HG03378 (cell line): ENCODE results near the gene DPYD.
"Not testable (repeated sequence)": the region's sequence is repeated elsewhere in the genome, so short reads cannot be mapped to it uniquely, and the experiment has no call there.

Source experiments
- ATAC-seq: cut with Tn5 transposase; IDR thresholded peaks from one replicate; pipeline ENCODE4 v1.9.1; 2021; ENCODE audit warnings: mild to moderate bottlenecking, moderate library complexity; ENCODE audit not compliant: unreplicated experiment

Gene DPYD

DNA sequence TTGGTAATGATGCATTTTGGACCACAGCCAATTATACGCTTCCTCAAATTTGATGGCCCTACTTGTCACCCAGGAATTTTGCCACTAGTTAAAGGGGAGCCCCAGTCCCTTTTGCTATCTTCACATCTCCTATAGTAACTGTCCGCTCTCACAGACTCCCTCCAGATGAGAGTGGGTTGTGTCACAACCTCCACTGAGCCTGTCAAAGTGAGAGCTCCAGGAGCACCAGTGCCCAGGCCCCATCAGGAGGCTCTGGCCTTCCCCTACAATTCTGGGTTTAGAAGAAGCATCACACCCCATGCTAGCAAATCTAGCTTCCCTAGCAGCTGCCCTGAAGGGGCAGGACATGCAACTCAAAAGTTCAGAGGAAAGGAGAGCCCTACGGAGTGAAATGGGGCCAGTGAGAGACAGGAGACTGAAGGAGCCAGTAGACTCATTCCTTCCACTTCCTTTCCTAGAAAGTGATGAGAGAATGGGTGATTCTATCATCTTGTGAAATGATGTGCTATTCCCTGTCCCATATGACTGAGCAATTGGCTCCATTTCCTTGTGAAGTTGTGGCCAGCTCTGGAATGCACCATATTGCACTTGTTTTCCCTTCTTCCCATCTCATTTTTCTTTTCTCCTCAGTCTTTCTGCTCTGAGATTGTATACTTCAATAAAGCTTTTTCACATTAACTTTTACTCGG, 541.3 kb downstream of the DPYD start:
- ATAC-seq, result no peak

GRCh38 chr1:97378596-97378995, 542.2 kb downstream of the DPYD start:
- ATAC-seq, result no peak

DNA sequence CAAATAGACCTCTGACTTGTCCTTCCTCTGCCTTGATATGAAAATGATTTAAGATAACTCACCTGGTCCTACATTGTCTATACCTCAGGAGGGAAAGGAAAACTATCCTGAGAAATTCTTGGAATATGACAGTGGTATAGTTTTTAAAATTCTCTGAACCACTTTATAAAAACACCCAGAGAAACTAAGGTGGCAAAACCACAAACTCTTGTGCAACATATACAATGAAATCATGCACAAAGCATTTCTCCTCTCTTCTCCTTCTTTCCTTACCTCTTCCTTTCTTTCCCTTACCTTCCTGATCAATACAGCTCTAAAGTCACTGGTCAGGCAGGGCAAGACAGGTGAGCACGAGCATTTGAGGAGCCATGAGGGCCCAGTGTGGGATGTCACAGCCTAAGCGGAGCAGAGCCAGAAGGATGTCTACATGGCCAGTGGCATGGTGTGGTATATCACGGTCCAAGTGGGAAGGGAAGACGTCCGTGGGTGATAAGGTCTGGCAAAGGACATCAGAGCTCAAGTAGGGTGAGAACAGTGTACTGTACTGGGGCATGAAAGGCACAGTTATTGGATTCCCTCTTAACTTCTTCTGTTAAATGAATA, 543.3 kb downstream of the DPYD start:
- ATAC-seq, result no peak

GRCh38 chr1:97373000-97373399, 547.8 kb downstream of the DPYD start:
- ATAC-seq, result no peak

- ATAC-seq, result no peak
Measured at GRCh38 chr1:97372531-97372930, 548.3 kb downstream of the DPYD start.

- no peak for ATAC-seq
Measured at GRCh38 chr1:97368296-97368695, 552.5 kb downstream of the DPYD start.

DNA sequence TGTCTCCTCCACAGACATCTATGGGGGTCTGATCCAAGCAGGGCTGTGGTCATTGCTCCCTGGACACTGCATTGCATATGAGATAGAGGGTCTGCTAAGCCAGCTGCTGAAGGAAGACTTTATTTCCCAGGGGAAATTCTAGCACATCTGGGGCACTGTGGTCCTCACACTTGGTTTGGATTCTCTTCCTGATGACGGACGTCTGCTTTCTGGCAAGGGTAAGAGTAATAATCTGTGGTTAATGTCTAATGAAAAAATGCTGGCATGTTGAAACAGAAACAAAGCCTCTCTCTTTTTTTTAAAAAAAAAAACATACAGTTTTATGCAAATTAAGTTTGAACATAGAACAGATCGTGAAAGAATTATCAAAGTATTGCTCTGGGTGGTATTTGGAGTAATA, 553.9 kb downstream of the DPYD start:
- no peak for ATAC-seq

GRCh38 chr1:97365026-97365425, 555.8 kb downstream of the DPYD start:
- no peak for ATAC-seq

GRCh38 chr1:97364086-97364485, 556.7 kb downstream of the DPYD start:
- no peak for ATAC-seq

DNA sequence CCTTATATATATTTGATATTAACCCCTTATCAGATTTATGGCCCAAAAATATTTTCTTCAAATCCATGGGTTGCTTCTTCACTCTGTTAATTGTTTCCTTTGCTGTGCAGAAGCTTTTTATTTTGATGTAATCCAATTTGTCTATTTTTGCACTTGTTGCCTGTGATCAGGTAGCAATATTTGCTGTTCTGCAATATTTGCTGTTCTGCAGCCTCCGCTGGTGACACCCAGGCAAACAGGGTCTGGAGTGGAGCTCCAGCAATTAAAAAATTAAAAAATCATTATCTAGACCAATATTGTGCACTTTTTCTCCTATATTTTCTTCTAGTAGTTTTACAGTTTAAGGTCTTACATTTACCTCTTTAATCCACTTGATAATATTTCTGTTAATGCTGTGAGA, 564.5 kb downstream of the DPYD start:
- ATAC-seq, result no peak

- ATAC-seq, result no peak
Measured at GRCh38 chr1:97352936-97353382, 567.9 kb downstream of the DPYD start.

DNA sequence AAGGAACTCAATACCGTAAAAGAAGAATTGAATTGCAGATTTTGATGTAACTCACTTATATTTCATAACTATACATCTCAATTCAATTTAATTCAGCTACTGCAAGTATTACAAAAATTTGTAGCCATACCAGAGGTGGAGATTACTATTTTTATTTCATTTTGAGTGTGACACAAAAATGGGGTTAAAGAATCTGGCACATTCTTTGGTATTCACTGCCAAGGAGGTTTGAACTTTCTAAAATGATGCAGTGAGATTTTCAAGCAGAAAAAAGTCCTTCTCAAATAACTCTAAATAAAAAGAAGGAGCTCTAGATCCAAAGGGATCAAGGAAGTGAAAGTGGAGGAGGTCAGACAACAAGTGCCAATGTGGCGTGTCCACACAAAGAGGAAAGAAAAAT, 569.0 kb downstream of the DPYD start:
- no peak for ATAC-seq

DNA sequence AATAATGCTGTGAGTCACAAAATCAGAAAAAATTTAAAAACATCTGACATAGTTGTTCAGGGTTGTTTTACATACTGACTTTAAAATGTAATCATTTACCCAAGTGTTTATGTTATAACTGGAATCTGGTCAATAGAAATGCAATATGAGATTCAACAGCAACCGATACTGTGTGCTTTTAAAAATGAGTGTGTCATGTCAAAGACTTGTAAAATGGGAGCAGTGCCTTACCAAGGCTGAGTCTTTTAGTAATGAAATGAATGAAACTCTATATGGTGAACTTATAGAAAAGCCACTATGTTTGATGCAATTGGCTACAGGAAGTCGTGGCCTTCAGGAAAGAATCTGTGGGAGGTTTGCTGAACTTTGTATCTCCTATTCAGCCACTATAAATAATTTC, 570.2 kb downstream of the DPYD start:
- ATAC-seq, result no peak

DNA sequence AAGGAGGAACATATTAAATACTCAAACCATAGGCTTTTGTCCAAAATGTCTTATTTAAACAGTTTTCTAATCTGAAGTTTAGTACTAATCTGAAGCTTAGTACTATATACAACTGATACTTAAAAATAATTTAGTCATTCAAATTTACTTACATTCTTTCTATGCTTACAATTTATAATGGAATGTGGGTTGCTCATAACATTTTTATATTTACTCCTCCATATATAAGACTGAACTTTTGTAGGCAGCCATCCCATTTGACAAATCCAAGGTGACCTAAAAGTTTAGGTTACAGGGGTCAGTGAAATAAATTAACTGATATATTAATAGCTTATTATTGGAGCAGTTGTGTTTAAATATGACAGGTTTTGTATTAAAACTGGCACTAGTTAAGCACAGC, 570.6 kb downstream of the DPYD start:
- no peak for ATAC-seq

DNA sequence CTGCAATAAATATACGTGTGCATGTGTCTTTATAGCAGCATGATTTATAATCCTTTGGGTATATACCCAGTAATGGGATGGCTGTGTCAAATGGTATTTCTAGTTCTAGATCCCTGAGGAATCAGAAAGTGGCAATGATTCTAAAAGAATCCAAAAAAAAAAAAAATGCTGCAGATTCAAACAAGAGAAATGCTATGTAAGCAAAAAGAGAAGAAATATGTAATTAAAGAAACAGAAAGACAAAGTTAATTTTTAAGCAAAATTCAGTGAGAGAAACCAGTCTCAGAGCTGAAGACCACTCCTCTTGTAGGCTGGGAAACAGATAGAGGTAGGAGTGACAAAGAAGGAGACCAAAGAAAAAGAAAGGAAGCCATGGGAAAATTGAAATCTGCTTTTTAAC, 571.0 kb downstream of the DPYD start:
- not testable (repeated sequence) for ATAC-seq

DNA sequence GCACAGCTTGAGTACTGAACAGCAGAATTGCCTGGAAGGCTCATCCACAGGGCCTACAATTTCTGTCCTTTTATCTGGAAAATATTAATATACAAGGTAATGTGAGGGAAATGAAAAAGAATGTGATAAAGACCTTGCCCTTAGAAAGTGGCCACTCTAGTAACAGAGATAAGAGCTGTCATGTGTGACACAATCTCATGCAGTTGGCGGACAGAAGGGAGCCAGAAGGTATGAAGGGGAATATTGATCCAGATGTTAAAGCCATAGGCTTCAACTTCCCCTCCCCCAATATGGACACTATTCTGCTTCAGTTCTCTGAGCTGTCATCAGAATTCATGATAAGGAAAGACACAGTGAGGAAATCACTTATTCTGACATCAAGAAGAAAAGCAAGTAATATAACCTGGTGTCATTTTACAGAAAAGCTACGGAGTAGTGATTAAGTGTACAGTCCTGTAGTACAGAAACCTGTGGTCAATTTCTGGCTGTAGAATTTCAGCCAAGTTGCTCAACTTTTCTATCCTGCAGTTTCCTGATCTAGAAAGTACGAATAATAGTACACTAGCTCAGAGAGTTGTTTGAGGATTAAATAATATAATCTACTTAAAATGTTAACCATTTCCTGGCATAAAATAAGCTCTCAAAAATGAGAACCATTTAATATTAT, 572.1 kb downstream of the DPYD start:
- no peak for ATAC-seq

GRCh38 chr1:97340951-97341350, 579.9 kb downstream of the DPYD start:
- no peak for ATAC-seq

DNA sequence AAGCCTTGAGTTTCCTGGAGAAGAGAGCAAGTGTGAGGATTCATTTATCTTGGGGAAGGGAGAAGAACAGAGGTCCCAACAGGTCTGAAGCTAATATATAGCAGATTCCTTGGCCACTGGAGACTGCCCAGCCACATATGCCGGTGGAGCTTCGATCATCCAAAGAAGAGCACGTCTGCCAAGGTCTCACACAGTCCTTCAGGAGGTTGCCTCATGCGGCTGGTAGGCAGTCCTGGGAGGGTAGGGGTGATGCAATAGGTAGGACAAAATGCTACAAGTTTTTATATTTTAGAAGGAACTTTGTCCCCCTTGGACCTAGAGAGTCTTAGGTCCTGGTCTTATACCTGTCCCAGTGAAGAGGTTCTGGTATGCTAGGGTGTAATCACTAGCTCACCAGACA, 582.5 kb downstream of the DPYD start:
- no peak for ATAC-seq

DNA sequence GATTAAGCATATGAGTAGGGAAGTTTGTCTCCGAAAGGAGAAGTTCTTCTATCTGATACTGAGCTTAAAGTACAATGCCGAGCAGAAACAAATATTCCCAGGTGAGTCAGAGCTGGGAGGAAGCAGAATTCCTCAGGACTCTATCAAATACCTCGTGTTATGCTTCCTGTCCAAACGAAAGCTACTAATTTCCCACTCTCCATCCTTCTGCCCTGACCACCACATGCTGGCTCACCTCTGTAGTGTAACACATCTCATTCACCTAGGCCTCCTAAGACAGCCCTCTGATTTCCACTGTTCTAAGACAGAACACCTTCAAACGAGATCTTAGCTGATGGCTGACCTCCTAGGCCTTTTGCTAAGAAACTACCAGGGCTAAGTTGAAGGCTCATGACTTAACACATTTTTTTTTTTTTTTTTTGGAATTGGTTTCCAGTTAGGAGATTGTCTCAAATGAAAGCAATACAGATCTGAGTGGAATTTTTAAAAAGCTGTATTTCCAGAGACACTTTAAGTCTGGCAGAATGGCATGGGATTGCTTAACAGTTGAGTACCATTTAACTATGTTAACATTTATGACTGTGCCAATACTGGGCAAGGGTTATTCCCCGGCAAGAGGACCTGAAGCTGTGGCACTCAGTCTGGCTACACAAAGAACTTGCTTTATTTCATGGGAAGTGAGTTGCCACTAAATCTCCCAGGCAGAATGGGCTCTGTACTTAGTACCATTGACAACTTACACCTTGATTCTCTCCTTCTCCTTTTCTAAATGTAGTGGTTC, 583.4 kb downstream of the DPYD start:
- no peak for ATAC-seq

- no peak for ATAC-seq
Measured at GRCh38 chr1:97334454-97334853, 586.4 kb downstream of the DPYD start.

DNA sequence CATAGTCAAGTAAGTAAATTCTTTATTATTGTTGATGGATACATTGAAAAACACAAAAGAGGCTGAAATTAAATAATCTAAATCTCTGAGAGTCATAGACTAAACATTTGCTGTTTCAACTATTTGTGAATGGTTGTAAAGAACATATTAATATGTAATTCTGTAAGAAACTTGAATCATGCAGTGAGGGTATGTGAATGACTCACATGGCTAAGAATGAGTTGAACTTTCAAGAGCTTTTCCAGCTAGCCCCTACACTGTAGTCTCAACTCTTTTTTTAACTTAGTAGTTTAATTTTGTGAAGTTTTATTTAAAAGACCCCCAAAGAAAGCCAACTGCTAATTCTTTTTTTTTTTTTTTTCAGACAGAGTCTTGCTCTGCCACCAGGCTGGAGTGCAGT, 588.1 kb downstream of the DPYD start:
- ATAC-seq, result no peak

DNA sequence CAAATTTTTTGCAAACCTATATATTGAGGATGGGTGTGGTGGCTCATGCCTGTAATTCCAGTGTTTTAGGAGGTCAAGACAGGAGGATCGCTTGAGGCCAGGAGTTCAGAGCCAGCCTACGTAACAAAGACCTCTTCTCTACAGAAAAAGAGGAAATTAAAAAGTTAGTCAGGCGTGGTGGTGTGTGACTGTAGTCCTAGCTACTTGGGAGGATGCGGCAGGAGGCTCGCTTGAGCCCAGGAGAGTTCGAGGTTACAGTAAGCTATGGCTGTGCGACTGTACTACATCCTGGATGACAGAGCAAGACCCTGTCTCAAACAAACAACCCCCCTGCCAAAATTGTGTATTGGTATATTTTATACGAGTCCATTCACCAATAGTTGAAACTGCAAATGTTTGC, 589.7 kb downstream of the DPYD start:
- no peak for ATAC-seq
